ENCODE measurements around the gene BLZF1. TPM values are rescaled to one million over a fixed set of nuclear protein-coding genes. Genes with fewer than 3 reads are reported as not detected.

Gene BLZF1
- total RNA-seq, 1 donor from 2014 or later = 26.4 TPM

DNA sequence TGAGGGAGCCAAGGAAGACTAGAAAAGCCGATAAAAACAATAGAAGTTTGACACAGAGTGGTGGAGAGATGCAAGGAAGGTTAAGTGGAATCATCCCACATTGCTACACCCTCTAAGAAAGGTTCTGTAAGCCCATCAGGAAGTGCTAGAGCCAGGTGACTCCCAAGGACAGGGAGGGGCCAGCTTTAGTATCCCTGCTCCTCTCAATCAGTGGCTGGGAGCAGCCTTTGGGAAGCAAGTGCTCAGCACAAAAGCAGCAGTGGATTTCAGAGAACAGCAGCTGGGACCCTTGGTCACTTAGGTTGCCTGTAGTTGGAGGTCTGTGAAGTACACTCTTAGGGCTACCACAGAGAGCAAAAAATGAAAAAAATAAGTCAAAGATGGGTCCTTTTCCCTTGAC lies 42.9 kb upstream of the BLZF1 start:
- Mint-ChIP-seq H3K4me3 (ENCODE audit: unreplicated experiment) (no peak overlapping the region), H3K9me3 (ENCODE audit: low read depth) (peaks cover 9% of the 10 kb centered on the region), H3K4me1 (ENCODE audit: low read depth) (peaks cover 6% of the 10 kb centered on the region), H3K36me3 (ENCODE audit: low read depth) (peaks cover 3% of the 10 kb centered on the region), H3K27ac (ENCODE audit: unreplicated experiment) (no peak overlapping the region), H3K27me3 (ENCODE audit: low read depth) (no peaks in the 10 kb centered on the region)
- TF ChIP-seq, protein P1, sequence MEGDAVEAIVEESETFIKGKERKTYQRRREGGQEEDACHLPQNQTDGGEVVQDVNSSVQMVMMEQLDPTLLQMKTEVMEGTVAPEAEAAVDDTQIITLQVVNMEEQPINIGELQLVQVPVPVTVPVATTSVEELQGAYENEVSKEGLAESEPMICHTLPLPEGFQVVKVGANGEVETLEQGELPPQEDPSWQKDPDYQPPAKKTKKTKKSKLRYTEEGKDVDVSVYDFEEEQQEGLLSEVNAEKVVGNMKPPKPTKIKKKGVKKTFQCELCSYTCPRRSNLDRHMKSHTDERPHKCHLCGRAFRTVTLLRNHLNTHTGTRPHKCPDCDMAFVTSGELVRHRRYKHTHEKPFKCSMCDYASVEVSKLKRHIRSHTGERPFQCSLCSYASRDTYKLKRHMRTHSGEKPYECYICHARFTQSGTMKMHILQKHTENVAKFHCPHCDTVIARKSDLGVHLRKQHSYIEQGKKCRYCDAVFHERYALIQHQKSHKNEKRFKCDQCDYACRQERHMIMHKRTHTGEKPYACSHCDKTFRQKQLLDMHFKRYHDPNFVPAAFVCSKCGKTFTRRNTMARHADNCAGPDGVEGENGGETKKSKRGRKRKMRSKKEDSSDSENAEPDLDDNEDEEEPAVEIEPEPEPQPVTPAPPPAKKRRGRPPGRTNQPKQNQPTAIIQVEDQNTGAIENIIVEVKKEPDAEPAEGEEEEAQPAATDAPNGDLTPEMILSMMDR (IDR thresholded peaks at IDR 0.05) = no peak
- DNase-seq (ENCODE audit: low spot score) = no peak

DNA sequence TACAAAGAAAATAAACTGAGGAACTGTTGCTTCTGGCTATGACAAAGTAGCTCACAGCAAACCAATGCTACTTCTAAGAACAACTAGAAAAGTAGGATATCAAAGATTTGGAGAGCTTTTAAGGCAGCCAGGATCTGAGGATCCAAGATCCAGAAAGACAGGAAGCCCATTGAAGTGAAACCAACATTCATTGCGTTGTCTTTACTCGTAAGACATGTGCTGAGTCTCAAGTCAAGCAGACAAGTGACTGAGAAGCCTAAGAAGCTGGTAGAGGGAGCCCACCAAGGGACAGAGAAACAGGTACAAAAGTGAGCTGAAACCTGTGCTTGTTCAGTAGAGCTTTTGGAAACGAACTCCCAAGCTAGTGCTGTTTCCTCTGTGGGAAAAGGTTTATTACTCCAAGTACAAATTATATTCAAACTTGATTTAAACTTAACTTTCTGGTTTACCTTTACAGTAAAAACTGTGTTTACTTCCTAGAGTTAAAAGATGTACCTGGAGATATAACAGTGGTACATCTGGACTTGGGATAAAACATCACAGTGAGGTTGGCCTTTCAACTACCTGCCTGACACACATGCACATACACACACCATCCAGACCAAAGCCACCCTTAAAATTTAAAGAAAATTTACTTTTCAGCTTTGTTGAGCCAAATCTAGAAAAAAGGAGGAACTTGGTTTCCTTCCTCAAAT lies 41.6 kb upstream of the BLZF1 start:
- Mint-ChIP-seq H3K4me1 (ENCODE audit: low read depth) (peaks cover 6% of the 10 kb centered on the region), H3K4me3 (ENCODE audit: unreplicated experiment) (no peak overlapping the region), H3K27ac (ENCODE audit: unreplicated experiment) (no peak overlapping the region), H3K27me3 (ENCODE audit: low read depth) (no peaks in the 10 kb centered on the region), H3K9me3 (ENCODE audit: low read depth) (peaks cover 12% of the 10 kb centered on the region), H3K36me3 (ENCODE audit: low read depth) (peaks cover 5% of the 10 kb centered on the region)
- TF ChIP-seq, protein P1 (IDR thresholded peaks at IDR 0.05) = no peak
- no peak for DNase-seq (ENCODE audit: low spot score)

GRCh38 chr1:169326956-169327268 lies 41.1 kb upstream of the BLZF1 start:
- Mint-ChIP-seq H3K36me3 (ENCODE audit: low read depth) (peaks cover 5% of the 10 kb centered on the region), H3K27ac (ENCODE audit: unreplicated experiment) (no peak overlapping the region), H3K9me3 (ENCODE audit: low read depth) (peaks cover 14% of the 10 kb centered on the region), H3K4me1 (ENCODE audit: low read depth) (peaks cover 6% of the 10 kb centered on the region), H3K27me3 (ENCODE audit: low read depth) (no peaks in the 10 kb centered on the region), H3K4me3 (ENCODE audit: unreplicated experiment) (no peak overlapping the region)
- TF ChIP-seq, protein P1 (IDR thresholded peaks at IDR 0.05) = no peak
- DNase-seq (ENCODE audit: low spot score) = no peak

DNA sequence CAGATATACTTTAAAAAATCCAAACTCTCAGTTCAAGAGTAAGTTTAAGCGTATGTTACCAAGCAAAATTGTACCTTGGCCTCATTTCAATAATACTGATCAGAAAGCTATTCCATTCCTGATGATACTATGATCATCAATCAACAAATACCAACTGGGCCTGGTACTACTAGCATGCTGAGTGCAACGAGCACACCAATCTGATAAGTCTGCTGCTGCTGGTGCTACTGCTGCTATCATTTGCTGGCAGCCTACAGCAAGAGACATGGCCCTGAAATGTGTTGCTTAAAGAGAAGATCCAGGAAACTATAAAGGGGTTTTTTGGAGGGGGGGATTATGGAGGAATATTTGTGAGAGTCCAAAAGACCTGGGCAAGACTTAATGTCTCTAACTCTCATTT lies 40.1 kb upstream of the BLZF1 start:
- Mint-ChIP-seq H3K4me3 (ENCODE audit: unreplicated experiment) (no peak overlapping the region), H3K36me3 (ENCODE audit: low read depth) (peaks cover 5% of the 10 kb centered on the region), H3K27me3 (ENCODE audit: low read depth) (no peaks in the 10 kb centered on the region), H3K27ac (ENCODE audit: unreplicated experiment) (no peak overlapping the region), H3K4me1 (ENCODE audit: low read depth) (peaks cover 6% of the 10 kb centered on the region), H3K9me3 (ENCODE audit: low read depth) (peaks cover 20% of the 10 kb centered on the region)
- TF ChIP-seq, protein P1 (IDR thresholded peaks at IDR 0.05) = no peak
- DNase-seq (ENCODE audit: low spot score) = no peak

DNA sequence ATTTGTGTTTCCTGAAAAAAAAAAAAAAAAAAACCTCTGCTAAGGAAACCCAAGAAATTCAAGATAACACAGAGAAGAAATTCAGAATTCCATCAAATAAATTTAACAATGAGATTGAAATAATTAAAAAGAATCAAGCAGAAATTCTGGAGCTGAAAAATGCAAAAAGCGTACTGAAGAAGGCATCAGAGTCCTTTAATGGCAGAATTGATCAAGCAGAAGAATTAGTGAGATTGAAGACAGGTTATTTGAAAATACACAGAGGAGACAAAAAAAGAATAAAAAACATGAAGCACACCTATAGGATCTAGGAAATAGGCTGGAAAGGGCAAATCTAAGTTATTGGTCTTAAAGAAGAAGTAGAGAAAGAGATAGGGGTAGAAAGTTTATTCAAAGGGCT lies 38.6 kb upstream of the BLZF1 start:
- TF ChIP-seq, protein P1 (IDR thresholded peaks at IDR 0.05) = no peak
- Mint-ChIP-seq H3K4me1 (ENCODE audit: low read depth) (peaks cover 12% of the 10 kb centered on the region), H3K27me3 (ENCODE audit: low read depth) (no peaks in the 10 kb centered on the region)

More for the DNA sequence above, 38.6 kb upstream of the BLZF1 start:
- H3K4me3 Mint-ChIP-seq (ENCODE audit: unreplicated experiment) = no peak overlapping the region
- H3K27ac Mint-ChIP-seq (ENCODE audit: unreplicated experiment) = no peak overlapping the region
- peaks cover 25% of the 10 kb centered on the region for H3K9me3 Mint-ChIP-seq (ENCODE audit: low read depth)
- DNase-seq (ENCODE audit: low spot score) = no peak
- peaks cover 5% of the 10 kb centered on the region for H3K36me3 Mint-ChIP-seq (ENCODE audit: low read depth)
